K562 (cell line): ENCODE measurements around the gene RHOC. TPM values are rescaled to one million over a fixed set of nuclear protein-coding genes. Genes with fewer than 3 reads are reported as not detected.

Source experiments
- ARID2 ChIP-seq: fragments of 450-650 bp; IDR thresholded peaks from 2 replicates; pipeline ENCODE4 v1.6.1; 2017; ENCODE audit warnings: antibody characterized with exemption, mild to moderate bottlenecking
- BRF1 ChIP-seq: IDR thresholded peaks from 3 replicates; pipeline ENCODE4 v1.6.1; 2011; ENCODE audit warnings: borderline replicate concordance, mild to moderate bottlenecking; ENCODE audit not compliant: insufficient read length; ENCODE audit errors: extremely low read depth
- GABPB2 ChIP-seq: fragments of 250-450 bp; sonication (Bioruptor Pico); conservative IDR thresholded peaks from 2 replicates; pipeline ENCODE4 v1.5.1; 2021; ENCODE audit warnings: mild to moderate bottlenecking
- HDAC3 ChIP-seq: fragments of 450-650 bp; IDR thresholded peaks from 2 replicates; pipeline ENCODE4 v1.6.1; 2018; ENCODE audit warnings: borderline replicate concordance, mild to moderate bottlenecking, moderate library complexity; ENCODE audit not compliant: partially characterized antibody
- MTA1 ChIP-seq: fragments of 450-650 bp; IDR thresholded peaks from 2 replicates; pipeline ENCODE4 v1.6.1; 2017; ENCODE audit warnings: borderline replicate concordance
- MXI1 ChIP-seq: IDR thresholded peaks from 2 replicates; pipeline ENCODE4 v1.6.1; 2011; ENCODE audit warnings: low read depth, mild to moderate bottlenecking, improper control_type of control experiment, low read length
- NCOA6 ChIP-seq: fragments of 450-650 bp; IDR thresholded peaks from 2 replicates; pipeline ENCODE4 v1.6.1; 2017; ENCODE audit warnings: mild to moderate bottlenecking
- NFIX ChIP-seq: fragments of 250-450 bp; sonication (Bioruptor Pico); IDR thresholded peaks from 2 replicates; pipeline ENCODE4 v1.4.0; 2020; ENCODE audit warnings: low read depth, mild to moderate bottlenecking, moderate library complexity
- NR3C1 ChIP-seq: sonication (generic); formaldehyde crosslinking; IDR thresholded peaks from 2 replicates; pipeline ENCODE4 v1.8.1; 2022; ENCODE audit warnings: missing genetic modification reagents
- PRPF4 ChIP-seq: fragments of 200-400 bp; formaldehyde crosslinking; IDR thresholded peaks from one replicate; pipeline ENCODE4 v1.6.1; 2017; ENCODE audit warnings: low read length, low read depth, mild to moderate bottlenecking; ENCODE audit not compliant: insufficient read depth, poor library complexity, severe bottlenecking
- RAD51 ChIP-seq: fragments of 450-650 bp; IDR thresholded peaks from 2 replicates; pipeline ENCODE4 v1.7.1; 2016; ENCODE audit warnings: low read depth, mild to moderate bottlenecking, borderline replicate concordance
- SIX5 ChIP-seq, 2 experiments: IDR thresholded peaks; 2 replicates each; pipeline ENCODE4 v1.6.1; 2011; ENCODE audit warnings: low read length in 2 of 2, borderline replicate concordance in 1 of 2, low read depth in 1 of 2, mild to moderate bottlenecking in 1 of 2, moderate library complexity in 1 of 2; ENCODE audit not compliant: insufficient read depth in 1 of 2
- SMARCC2 ChIP-seq: fragments of 450-650 bp; IDR thresholded peaks from 2 replicates; pipeline ENCODE4 v1.6.1; 2017; ENCODE audit warnings: antibody characterized with exemption, moderate library complexity, mild to moderate bottlenecking, low read depth
- STAT6 ChIP-seq: sonication (generic); formaldehyde crosslinking; IDR thresholded peaks from 2 replicates; pipeline ENCODE4 v1.8.1; 2023; ENCODE audit warnings: mild to moderate bottlenecking, missing genetic modification reagents
- ZNF398 ChIP-seq: fragments of 250-450 bp; sonication (Bioruptor Pico); IDR thresholded peaks from 2 replicates; pipeline ENCODE4 v1.8.0; 2021; ENCODE audit warnings: moderate library complexity, mild to moderate bottlenecking, inconsistent platforms
- ZNF57 ChIP-seq: fragments of 450-650 bp; formaldehyde crosslinking; IDR thresholded peaks from 2 replicates; pipeline ENCODE4 v1.4.0; 2020; ENCODE audit warnings: mild to moderate bottlenecking, moderate library complexity
- ZNF639 ChIP-seq, 2 experiments: fragments of 200-800 bp in 1 of 2; sonication (Bioruptor generic) in 1 of 2; sonication (generic) in 1 of 2; formaldehyde crosslinking in 1 of 2; IDR thresholded peaks in 1 of 2; conservative IDR thresholded peaks in 1 of 2; 2 replicates each; pipeline versions ENCODE4 v1.5.0 to v1.6.1; 2016 to 2020; ENCODE audit warnings: missing compliant biosample characterization in 1 of 2, missing genetic modification characterization in 1 of 2, missing genetic modification reagents in 1 of 2
- ZNF764 ChIP-seq: fragments of 250-450 bp; sonication (Bioruptor Pico); IDR thresholded peaks from 2 replicates; pipeline ENCODE4 v1.4.0; 2020; ENCODE audit warnings: low read depth, mild to moderate bottlenecking, moderate library complexity
- polyA plus RNA-seq, 8 experiments: library from polyadenylated mRNA; depleted of rRNA in 4 of 8; stranded (reverse) in 5 of 8; unstranded in 3 of 8; fragments of >200 nt; fragmentation: Nextera tagmentation in 2 of 8; fragmentation: Illumina TruSeq in 1 of 8; extraction: Ambion mirVana in 2 of 8; extraction: Trizol in 1 of 8; gene quantifications; 2 replicates each; pipeline versions ENCODE4 v1.2.1 to v1.2.3, GENCODE V29; 2011 to 2014; ENCODE audit warnings: inconsistent platforms in 1 of 8, missing spikeins in 1 of 8
- total RNA-seq, 7 experiments: library from RNA; depleted of rRNA in 6 of 7; stranded (reverse); fragments of >200 nt in 6 of 7; fragmentation: Illumina TruSeq in 2 of 7; extraction: Trizol in 2 of 7; gene quantifications; 2 replicates each; pipeline versions ENCODE4 v1.2.1 to v1.2.3, GENCODE V29; 2011 to 2021; ENCODE audit warnings: low replicate concordance in 1 of 7
- TF ChIP-seq, protein P1 (sequence below): fragments of 250-450 bp; sonication (Bioruptor Pico); IDR thresholded peaks from 2 replicates; pipeline ENCODE4 v1.9.0; 2021; ENCODE audit warnings: mild to moderate bottlenecking
- TF ChIP-seq, protein P2 (sequence below): fragments of 250-450 bp; sonication (Bioruptor Pico); IDR thresholded peaks from 2 replicates; pipeline ENCODE4 v1.8.0; 2022; ENCODE audit warnings: moderate library complexity, mild to moderate bottlenecking, inconsistent platforms

RHOC gene
- total and polyA plus RNA-seq, 9 of the 15 experiments (the other 6 are each of a cell fraction or from before 2014, with no cell fraction given): 35.2 to 364 (median 204) TPM

DNA sequence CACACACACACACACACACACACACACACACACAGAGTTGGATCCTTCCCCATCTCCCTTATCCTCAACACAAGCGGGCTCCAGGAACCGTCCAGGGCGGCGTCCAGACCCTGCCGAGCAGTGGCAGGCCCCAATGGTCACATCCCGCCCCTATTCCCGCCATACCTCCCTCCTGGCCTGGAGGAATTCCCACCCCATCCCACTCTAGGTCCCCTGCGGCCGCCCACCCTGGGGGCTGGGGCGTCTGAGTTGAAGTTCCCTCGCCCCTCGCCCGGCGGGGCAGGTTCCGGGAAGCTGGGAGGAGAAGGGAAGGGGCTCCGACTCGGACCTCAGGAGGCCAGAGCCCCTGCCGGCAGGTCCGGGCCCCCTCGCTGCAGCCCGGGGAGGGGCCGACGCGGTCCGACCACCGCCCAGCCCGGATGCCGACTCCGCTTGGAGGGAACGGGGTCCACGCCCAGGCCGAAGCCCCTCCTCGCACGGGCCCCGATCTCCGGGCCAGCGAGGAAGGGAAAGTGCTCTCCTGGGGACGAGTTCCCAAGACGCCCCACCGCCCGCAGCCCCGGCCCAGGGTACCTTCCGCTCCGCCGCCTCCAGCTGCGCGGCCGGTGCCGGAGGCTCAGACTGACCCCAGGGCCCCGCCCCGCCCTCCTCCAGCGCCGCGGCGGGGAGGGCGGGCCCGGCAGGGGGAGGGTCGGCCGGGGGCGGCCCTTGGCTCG lies at the start of gene RHOC (continued):
- TF ChIP-seq, protein P1, sequence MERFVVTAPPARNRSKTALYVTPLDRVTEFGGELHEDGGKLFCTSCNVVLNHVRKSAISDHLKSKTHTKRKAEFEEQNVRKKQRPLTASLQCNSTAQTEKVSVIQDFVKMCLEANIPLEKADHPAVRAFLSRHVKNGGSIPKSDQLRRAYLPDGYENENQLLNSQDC: no peak
- TF ChIP-seq ZNF57 (CRISPR knock-in tag) (no peak), RAD51 (no peak), HDAC3 (no peak), SIX5 (IDR thresholded peaks at IDR 0.05; ENCODE audit: borderline replicate concordance in 1 of 2, insufficient read depth in 1 of 2, low read depth in 1 of 2, low read length in 2 of 2) (no peak), PRPF4 (no peak), NCOA6 (no peak), ARID2 (no peak), BRF1 (no peak), NR3C1 (CRISPR knock-in tag) (peak; percentile 61; the same call in 1 of the 2 replicates), ZNF764 (no peak), MXI1 (no peak), NFIX (no peak), SMARCC2 (no peak), ZNF398 (no peak), GABPB2 (CRISPR knock-in tag) (no peak), MTA1 (no peak), STAT6 (no peak), ZNF639 (CRISPR knock-in tag; conservative IDR thresholded peaks at IDR 0.05 in 1 of 2, IDR thresholded peaks at IDR 0.05 in 1 of 2) (no peak)
- TF ChIP-seq, protein P2, sequence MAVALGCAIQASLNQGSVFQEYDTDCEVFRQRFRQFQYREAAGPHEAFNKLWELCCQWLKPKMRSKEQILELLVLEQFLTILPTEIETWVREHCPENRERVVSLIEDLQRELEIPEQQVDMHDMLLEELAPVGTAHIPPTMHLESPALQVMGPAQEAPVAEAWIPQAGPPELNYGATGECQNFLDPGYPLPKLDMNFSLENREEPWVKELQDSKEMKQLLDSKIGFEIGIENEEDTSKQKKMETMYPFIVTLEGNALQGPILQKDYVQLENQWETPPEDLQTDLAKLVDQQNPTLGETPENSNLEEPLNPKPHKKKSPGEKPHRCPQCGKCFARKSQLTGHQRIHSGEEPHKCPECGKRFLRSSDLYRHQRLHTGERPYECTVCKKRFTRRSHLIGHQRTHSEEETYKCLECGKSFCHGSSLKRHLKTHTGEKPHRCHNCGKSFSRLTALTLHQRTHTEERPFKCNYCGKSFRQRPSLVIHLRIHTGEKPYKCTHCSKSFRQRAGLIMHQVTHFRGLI: no peak
